HEK293 (cell line): ENCODE measurements around the gene C5.

ENCODE experiments used
- CTCF ChIA-PET: fragments of 350-600 bp; formaldehyde crosslinking; extraction: SDS; loops from one replicate; lab custom pipeline; 2021; ENCODE audit warnings: antibody characterized with exemption; lab: Yijun Ruan, JAX
- POLR2A ChIA-PET: fragments of 300-600 bp; formaldehyde crosslinking; extraction: SDS; loops from one replicate; lab custom pipeline; 2020; ENCODE audit warnings: antibody characterized with exemption, inconsistent platforms; lab: Yijun Ruan, JAX
- H3K27ac ChIP-seq: fragments of 200-500 bp; sonication (Bioruptor generic); 2 replicates; pipeline ENCODE4 v1.5.1; 2014; ENCODE audit warnings: low read depth, low read length, control low read depth, inconsistent platforms; ENCODE audit errors: extremely low read depth
- H3K36me3 ChIP-seq, 2 experiments: fragments of 200-500 bp in 1 of 2; sonication (Bioruptor generic) in 1 of 2; 1 replicate in 1 of 2; 2 replicates in 1 of 2; pipeline ENCODE4 v1.5.1; 2014 to 2017; ENCODE audit warnings: inconsistent platforms in 2 of 2, low read length in 2 of 2; ENCODE audit not compliant: control insufficient read depth in 2 of 2, insufficient read depth in 1 of 2
- H3K4me1 ChIP-seq: fragments of 200-500 bp; sonication (Bioruptor generic); 2 replicates; pipeline ENCODE4 v1.5.1; 2014; ENCODE audit warnings: mild to moderate bottlenecking, low read length, inconsistent platforms; ENCODE audit not compliant: control insufficient read depth, insufficient read depth
- H3K4me3 ChIP-seq: 2 replicates; pipeline ENCODE4 v1.5.1; 2011; ENCODE audit warnings: low read depth, mild to moderate bottlenecking, control low read depth, low read length, moderate library complexity
- H3K9me3 ChIP-seq: fragments of 200-500 bp; sonication (Bioruptor generic); 2 replicates; pipeline ENCODE4 v1.5.1; 2014; ENCODE audit warnings: low read depth, low read length, inconsistent platforms; ENCODE audit not compliant: control insufficient read depth, insufficient read depth
- EGR2 ChIP-seq: fragments of 450-650 bp; formaldehyde crosslinking; IDR thresholded peaks from 2 replicates; pipeline ENCODE4 v1.5.1; 2016; ENCODE audit warnings: low read depth, missing biosample characterization, missing genetic modification characterization
- GLIS2 ChIP-seq: fragments of 450-650 bp; formaldehyde crosslinking; IDR thresholded peaks from 2 replicates; pipeline ENCODE4 v1.5.1; 2016; ENCODE audit warnings: missing biosample characterization, missing genetic modification characterization
- KLF10 ChIP-seq: fragments of 450-650 bp; IDR thresholded peaks from 2 replicates; pipeline ENCODE4 v1.5.1; 2018; ENCODE audit warnings: missing biosample characterization, mild to moderate bottlenecking, missing genetic modification characterization
- KLF9 ChIP-seq: fragments of 450-650 bp; formaldehyde crosslinking; IDR thresholded peaks from 2 replicates; pipeline ENCODE4 v1.5.1; 2016; ENCODE audit warnings: missing biosample characterization, missing genetic modification characterization, low read depth
- MEIS1 ChIP-seq: sonication (generic); formaldehyde crosslinking; IDR thresholded peaks from 2 replicates; pipeline ENCODE4 v1.8.1; 2022; ENCODE audit warnings: missing genetic modification reagents, mild to moderate bottlenecking, borderline replicate concordance
- SCRT2 ChIP-seq: fragments of 450-650 bp; formaldehyde crosslinking; IDR thresholded peaks from 2 replicates; pipeline ENCODE4 v1.5.1; 2016; ENCODE audit warnings: missing biosample characterization, missing genetic modification characterization
- ZFP41 ChIP-seq: fragments of 450-650 bp; formaldehyde crosslinking; IDR thresholded peaks from 2 replicates; pipeline ENCODE4 v1.5.1; 2016; ENCODE audit warnings: missing biosample characterization, missing genetic modification characterization, borderline replicate concordance
- ZNF10 ChIP-seq: fragments of 450-650 bp; formaldehyde crosslinking; IDR thresholded peaks from 2 replicates; pipeline ENCODE4 v1.5.1; 2017; ENCODE audit warnings: missing biosample characterization, missing genetic modification characterization
- ZNF274 ChIP-seq, 2 experiments: fragments of 200-500 bp in 1 of 2; fragments of 450-650 bp in 1 of 2; sonication (Bioruptor generic) in 1 of 2; formaldehyde crosslinking in 1 of 2; IDR thresholded peaks; 2 replicates each; pipeline versions ENCODE4 v1.5.1 to v1.6.1; 2014 to 2016; ENCODE audit warnings: borderline replicate concordance in 1 of 2, inconsistent platforms in 1 of 2, low read length in 1 of 2, missing biosample characterization in 1 of 2, missing genetic modification characterization in 1 of 2
- ZNF311 ChIP-seq: fragments of 450-650 bp; formaldehyde crosslinking; IDR thresholded peaks from 2 replicates; pipeline ENCODE4 v1.5.1; 2017; ENCODE audit warnings: missing biosample characterization, missing genetic modification characterization, borderline replicate concordance
- ZNF433 ChIP-seq: fragments of 450-650 bp; formaldehyde crosslinking; IDR thresholded peaks from 2 replicates; pipeline ENCODE4 v1.5.1; 2016; ENCODE audit warnings: missing biosample characterization, missing genetic modification characterization, low read depth
- ZNF521 ChIP-seq: fragments of 450-650 bp; formaldehyde crosslinking; IDR thresholded peaks from 2 replicates; pipeline ENCODE4 v1.5.1; 2017; ENCODE audit warnings: missing biosample characterization, mild to moderate bottlenecking, missing genetic modification characterization
- ZNF610 ChIP-seq: fragments of 450-650 bp; formaldehyde crosslinking; IDR thresholded peaks from 2 replicates; pipeline ENCODE4 v1.5.1; 2016; ENCODE audit warnings: missing biosample characterization, missing genetic modification characterization, borderline replicate concordance
- ZNF623 ChIP-seq: fragments of 450-650 bp; formaldehyde crosslinking; IDR thresholded peaks from 2 replicates; pipeline ENCODE4 v1.5.1; 2016; ENCODE audit warnings: missing biosample characterization, missing genetic modification characterization
- ZNF658 ChIP-seq: fragments of 450-650 bp; formaldehyde crosslinking; IDR thresholded peaks from 2 replicates; pipeline ENCODE4; 2016; ENCODE audit warnings: missing biosample characterization, missing genetic modification characterization
- ZNF664 ChIP-seq: fragments of 450-650 bp; formaldehyde crosslinking; IDR thresholded peaks from 2 replicates; pipeline ENCODE4 v1.5.1; 2016; ENCODE audit warnings: missing biosample characterization, missing genetic modification characterization
- ZNF670 ChIP-seq: fragments of 450-650 bp; formaldehyde crosslinking; IDR thresholded peaks from 2 replicates; pipeline ENCODE4 v1.5.1; 2016; ENCODE audit warnings: missing biosample characterization, missing genetic modification characterization, low read depth
- ZNF776 ChIP-seq: fragments of 450-650 bp; formaldehyde crosslinking; IDR thresholded peaks from 2 replicates; pipeline ENCODE4 v1.5.0; 2017; ENCODE audit warnings: missing biosample characterization, missing genetic modification characterization, borderline replicate concordance
- ZNF791 ChIP-seq: fragments of 450-650 bp; formaldehyde crosslinking; IDR thresholded peaks from 2 replicates; pipeline ENCODE4 v1.5.1; 2016; ENCODE audit warnings: missing biosample characterization, missing genetic modification characterization
- TF ChIP-seq, protein P1 (sequence below): fragments of 450-650 bp; formaldehyde crosslinking; IDR thresholded peaks from 2 replicates; pipeline ENCODE4 v1.5.1; 2016; ENCODE audit warnings: missing biosample characterization, missing genetic modification characterization
- TF ChIP-seq, protein P2 (sequence below): fragments of 450-650 bp; formaldehyde crosslinking; IDR thresholded peaks from 2 replicates; pipeline ENCODE4 v1.5.1; 2016; ENCODE audit warnings: missing biosample characterization, missing genetic modification characterization
- TF ChIP-seq, protein P3 (sequence below): fragments of 450-650 bp; formaldehyde crosslinking; IDR thresholded peaks from 2 replicates; pipeline ENCODE4 v1.5.1; 2017; ENCODE audit warnings: missing biosample characterization, missing genetic modification characterization

The C5 gene

DNA sequence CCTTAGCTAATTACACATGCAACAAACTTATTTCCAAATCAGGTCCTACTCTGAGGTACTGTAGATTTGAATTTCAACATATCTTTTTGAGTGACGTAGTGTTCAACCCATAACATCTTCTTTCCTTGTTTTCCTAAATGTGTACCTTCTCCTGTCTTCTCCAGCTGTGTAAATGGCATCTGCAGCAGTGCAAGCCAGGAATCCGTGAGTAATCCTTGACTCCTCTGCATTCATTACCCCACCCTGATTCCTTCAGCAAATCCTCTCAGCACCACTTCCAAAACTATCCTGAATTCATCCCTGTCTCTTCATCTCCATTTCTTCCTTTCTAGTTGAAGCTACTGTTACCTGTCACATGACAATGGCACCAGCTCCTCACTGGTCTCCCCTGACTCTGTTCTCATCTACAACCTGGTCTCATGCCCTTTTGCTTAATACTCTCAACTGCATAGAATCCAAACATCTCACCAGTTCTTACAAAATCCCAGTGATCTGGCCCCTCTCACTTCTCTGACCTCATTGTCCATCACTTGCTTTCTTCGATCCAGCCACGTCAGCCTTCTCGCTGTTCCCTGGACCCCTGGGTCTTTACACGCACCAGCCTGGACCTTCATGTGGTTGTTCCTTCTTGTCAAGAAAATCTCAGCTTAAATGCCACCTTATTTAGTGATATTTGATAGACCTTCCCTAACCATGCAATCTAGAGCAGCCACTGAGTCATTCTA is 108.9 kb downstream of the C5 start:
- H3K27ac ChIP-seq, result no peak overlapping the region
- POLR2A ChIA-PET, result no interaction called here
- CTCF ChIA-PET, result interaction anchor here (0.9 to 1.2 kb wide), 2 partner anchors 42 to 184 kb away, joined by 3 read pairs; no protein-coding TSS in a partner anchor
- no peaks in the 10 kb centered on the region for H3K9me3 ChIP-seq
- H3K36me3 ChIP-seq, result no peaks in the 10 kb centered on the region
- TF ChIP-seq ZNF521, result no peak
- TF ChIP-seq, protein P1, sequence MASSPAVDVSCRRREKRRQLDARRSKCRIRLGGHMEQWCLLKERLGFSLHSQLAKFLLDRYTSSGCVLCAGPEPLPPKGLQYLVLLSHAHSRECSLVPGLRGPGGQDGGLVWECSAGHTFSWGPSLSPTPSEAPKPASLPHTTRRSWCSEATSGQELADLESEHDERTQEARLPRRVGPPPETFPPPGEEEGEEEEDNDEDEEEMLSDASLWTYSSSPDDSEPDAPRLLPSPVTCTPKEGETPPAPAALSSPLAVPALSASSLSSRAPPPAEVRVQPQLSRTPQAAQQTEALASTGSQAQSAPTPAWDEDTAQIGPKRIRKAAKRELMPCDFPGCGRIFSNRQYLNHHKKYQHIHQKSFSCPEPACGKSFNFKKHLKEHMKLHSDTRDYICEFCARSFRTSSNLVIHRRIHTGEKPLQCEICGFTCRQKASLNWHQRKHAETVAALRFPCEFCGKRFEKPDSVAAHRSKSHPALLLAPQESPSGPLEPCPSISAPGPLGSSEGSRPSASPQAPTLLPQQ (tag by site-specific recombination), result no peak
- no peak for TF ChIP-seq ZNF311 (tag by site-specific recombination)
- TF ChIP-seq ZNF670 (tag by site-specific recombination), result no peak
- TF ChIP-seq ZNF274 (IDR thresholded peaks at IDR 0.05; ENCODE audit: low read length), result no peak
- no peak for TF ChIP-seq ZNF274 (tag by site-specific recombination; IDR thresholded peaks at IDR 0.05; ENCODE audit: borderline replicate concordance)
- no peak for TF ChIP-seq MEIS1 (CRISPR knock-in tag)
- no peak for TF ChIP-seq GLIS2 (tag by site-specific recombination)
- no peak for TF ChIP-seq ZNF664 (tag by site-specific recombination)
- TF ChIP-seq ZNF776 (tag by site-specific recombination), result no peak
- no peak overlapping the region for H3K4me3 ChIP-seq
- H3K4me1 ChIP-seq, result no peaks in the 10 kb centered on the region; the same call in 1 of the 2 replicates

DNA sequence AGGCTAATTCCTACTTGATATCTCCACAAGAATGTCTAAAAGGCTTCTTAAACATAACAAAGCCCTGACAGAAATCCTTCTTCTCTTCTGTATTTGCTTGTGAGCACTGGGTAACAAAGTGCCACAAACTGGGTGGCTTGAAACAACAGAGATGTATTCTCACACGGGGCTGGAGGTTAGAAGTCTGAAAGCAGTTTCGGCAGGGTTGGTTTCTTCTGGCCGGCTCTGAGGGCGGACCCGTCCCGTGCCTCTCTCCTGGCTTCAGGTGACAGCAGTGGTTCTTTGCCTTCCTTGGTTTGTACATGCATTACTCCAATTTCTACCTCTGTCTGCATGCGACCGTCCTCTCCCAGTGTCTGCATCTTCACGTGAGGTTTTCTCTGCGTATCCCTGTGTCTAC is 109.5 kb downstream of the C5 start:
- TF ChIP-seq, protein P2, sequence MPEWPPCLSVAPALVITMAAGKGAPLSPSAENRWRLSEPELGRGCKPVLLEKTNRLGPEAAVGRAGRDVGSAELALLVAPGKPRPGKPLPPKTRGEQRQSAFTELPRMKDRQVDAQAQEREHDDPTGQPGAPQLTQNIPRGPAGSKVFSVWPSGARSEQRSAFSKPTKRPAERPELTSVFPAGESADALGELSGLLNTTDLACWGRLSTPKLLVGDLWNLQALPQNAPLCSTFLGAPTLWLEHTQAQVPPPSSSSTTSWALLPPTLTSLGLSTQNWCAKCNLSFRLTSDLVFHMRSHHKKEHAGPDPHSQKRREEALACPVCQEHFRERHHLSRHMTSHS (tag by site-specific recombination), result no peak
- TF ChIP-seq ZNF623 (tag by site-specific recombination) (no peak), ZNF610 (tag by site-specific recombination) (no peak), ZNF10 (tag by site-specific recombination) (no peak), ZNF658 (no peak), ZNF791 (tag by site-specific recombination) (no peak), KLF10 (tag by site-specific recombination) (no peak), ZFP41 (no peak), KLF9 (tag by site-specific recombination) (no peak), ZNF433 (tag by site-specific recombination) (no peak), MEIS1 (CRISPR knock-in tag) (no peak), EGR2 (tag by site-specific recombination) (no peak), SCRT2 (tag by site-specific recombination) (no peak)
- TF ChIP-seq, protein P3, sequence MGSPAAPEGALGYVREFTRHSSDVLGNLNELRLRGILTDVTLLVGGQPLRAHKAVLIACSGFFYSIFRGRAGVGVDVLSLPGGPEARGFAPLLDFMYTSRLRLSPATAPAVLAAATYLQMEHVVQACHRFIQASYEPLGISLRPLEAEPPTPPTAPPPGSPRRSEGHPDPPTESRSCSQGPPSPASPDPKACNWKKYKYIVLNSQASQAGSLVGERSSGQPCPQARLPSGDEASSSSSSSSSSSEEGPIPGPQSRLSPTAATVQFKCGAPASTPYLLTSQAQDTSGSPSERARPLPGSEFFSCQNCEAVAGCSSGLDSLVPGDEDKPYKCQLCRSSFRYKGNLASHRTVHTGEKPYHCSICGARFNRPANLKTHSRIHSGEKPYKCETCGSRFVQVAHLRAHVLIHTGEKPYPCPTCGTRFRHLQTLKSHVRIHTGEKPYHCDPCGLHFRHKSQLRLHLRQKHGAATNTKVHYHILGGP (tag by site-specific recombination), result no peak
- CTCF ChIA-PET, result interaction anchor here (0.9 to 6.3 kb wide), 3 partner anchors 41 to 185 kb away, joined by 3 to 52 read pairs (median 6); no protein-coding TSS in a partner anchor
- Histone ChIP-seq H3K36me3 (no peaks in the 10 kb centered on the region), H3K4me3 (no peak overlapping the region), H3K9me3 (no peaks in the 10 kb centered on the region), H3K27ac (no peak overlapping the region), H3K4me1 (no peaks in the 10 kb centered on the region; the same call in 1 of the 2 replicates)
- POLR2A ChIA-PET, result no interaction called here
